Naive thymus-derived CD4-positive, alpha-beta T cell (primary cell): ENCODE measurements around the gene MIER2. TPM values are rescaled to one million over a fixed set of nuclear protein-coding genes. Genes with fewer than 3 reads are reported as not detected.
"Not testable (repeated sequence)": the region's sequence is repeated elsewhere in the genome, so short reads cannot be mapped to it uniquely, and the experiment has no call there.

Source experiments
- ATAC-seq: fragments of 150-1000 bp; cut with Tn5 transposase; 2 replicates; pipeline ENCODE4 v1.10.0; 2021; ENCODE audit warnings: mild to moderate bottlenecking, moderate library complexity
- CTCF ChIA-PET: fragments of 350-600 bp; sonication (Branson Sonifier 250); formaldehyde crosslinking; loops from one replicate; lab custom pipeline; 2021; ENCODE audit warnings: antibody characterized with exemption; lab: Charles Lee
- POLR2A ChIA-PET: fragments of 350-600 bp; sonication (Branson Sonifier 250); formaldehyde crosslinking; loops from one replicate; lab custom pipeline; 2021; ENCODE audit warnings: antibody characterized with exemption, inconsistent platforms; lab: Charles Lee
- DNase-seq, 9 donors: peaks; one replicate each; pipeline versions ENCODE4 v3.0.0 to v3.0.0-alpha.2; 2020 to 2022; ENCODE audit warnings: mixed read lengths in 1 of 9
- H3K27ac ChIP-seq: one replicate; pipeline ENCODE4 v1.7.0; 2013; ENCODE audit warnings: mild to moderate bottlenecking, low read depth, low read length, moderate library complexity
- H3K27me3 ChIP-seq, 2 donors: one replicate each; pipeline ENCODE4 v1.7.0; 2013; ENCODE audit warnings: low read length in 2 of 2, mild to moderate bottlenecking in 2 of 2, moderate library complexity in 2 of 2; ENCODE audit not compliant: control insufficient read depth in 2 of 2, insufficient read depth in 2 of 2
- H3K36me3 ChIP-seq, 3 experiments: 1 replicate in 2 of 3; 2 replicates in 1 of 3; pipeline ENCODE4 v1.7.0; 2013; ENCODE audit warnings: low read length in 3 of 3, mild to moderate bottlenecking in 3 of 3, moderate library complexity in 1 of 3; ENCODE audit not compliant: insufficient read depth in 3 of 3, control insufficient read depth in 2 of 3
- H3K4me1 ChIP-seq, 2 donors: one replicate each; pipeline ENCODE4 v1.7.0; 2013; ENCODE audit warnings: low read length in 2 of 2, mild to moderate bottlenecking in 2 of 2, moderate library complexity in 1 of 2; ENCODE audit not compliant: control insufficient read depth in 2 of 2, insufficient read depth in 2 of 2
- H3K4me3 ChIP-seq: 2 replicates; pipeline ENCODE4 v1.7.0; 2013; ENCODE audit warnings: mild to moderate bottlenecking, low read length
- H3K9me3 ChIP-seq, 3 experiments: 1 replicate in 2 of 3; 2 replicates in 1 of 3; pipeline ENCODE4 v1.7.0; 2013; ENCODE audit warnings: low read length in 3 of 3; ENCODE audit not compliant: control insufficient read depth in 2 of 3
- H3K27ac Mint-ChIP-seq, 9 donors: one replicate each; pipeline ENCODE4 v1.8.0; 2020 to 2022; ENCODE audit warnings: mixed read lengths in 9 of 9, mild to moderate bottlenecking in 8 of 9, moderate library complexity in 5 of 9, inconsistent platforms in 2 of 9
- H3K27me3 Mint-ChIP-seq, 5 donors: one replicate each; pipeline ENCODE4 v1.8.0; 2021 to 2022; ENCODE audit warnings: mixed read lengths in 5 of 5, mild to moderate bottlenecking in 1 of 5
- H3K36me3 Mint-ChIP-seq, 5 donors: one replicate each; pipeline ENCODE4 v1.8.0; 2020 to 2022; ENCODE audit warnings: mixed read lengths in 5 of 5, mild to moderate bottlenecking in 3 of 5, inconsistent platforms in 1 of 5
- H3K4me1 Mint-ChIP-seq, 7 donors: one replicate each; pipeline ENCODE4 v1.8.0; 2020 to 2022; ENCODE audit warnings: mixed read lengths in 7 of 7, mild to moderate bottlenecking in 3 of 7, inconsistent platforms in 1 of 7
- H3K4me3 Mint-ChIP-seq, 10 donors: one replicate each; pipeline ENCODE4 v1.8.0; 2020 to 2022; ENCODE audit warnings: mild to moderate bottlenecking in 10 of 10, mixed read lengths in 10 of 10, moderate library complexity in 6 of 10, inconsistent platforms in 2 of 10
- H3K9me3 Mint-ChIP-seq, 11 donors: one replicate each; pipeline ENCODE4 v1.8.0; 2020 to 2022; ENCODE audit warnings: mixed read lengths in 11 of 11, mild to moderate bottlenecking in 4 of 11, inconsistent platforms in 1 of 11, moderate library complexity in 1 of 11
- intact Hi-C, 2 donors: fragments of 100-400 bp; cut with micrococcal nuclease; formaldehyde crosslinking; loops; one replicate each; pipeline ENCODE4 v1.15.1; 2023
- polyA plus RNA-seq, 2 donors: library from polyadenylated mRNA; unstranded; fragments of 300-500 nt; fragmentation: Illumina TruSeq; gene quantifications; one replicate each; pipeline ENCODE4 v1.2.3, GENCODE V29; 2021
- total RNA-seq, 6 experiments: library from RNA in 5 of 6; stranded (reverse) in 5 of 6; gene quantifications; 1 replicate in 5 of 6; 2 replicates in 1 of 6; pipeline ENCODE4 v1.2.3 and lab custom pipeline; 2021 to 2026

MIER2 gene
- total and polyA plus RNA-seq, 7 experiments from 2014 or later, result 3.9 to 24.6 (median 16.4) TPM

GRCh38 chr19:270766-271318 is 73.8 kb downstream of the MIER2 start:
- H3K4me3 ChIP-seq, H3K27ac Mint-ChIP-seq, H3K9me3 ChIP-seq, H3K36me3 Mint-ChIP-seq, H3K4me3 Mint-ChIP-seq, H3K9me3 Mint-ChIP-seq, DNase-seq, CTCF ChIA-PET, H3K27me3 ChIP-seq, H3K36me3 ChIP-seq, intact Hi-C loops, H3K27ac ChIP-seq, ATAC-seq, H3K4me1 ChIP-seq, POLR2A ChIA-PET: not testable (repeated sequence)
- Mint-ChIP-seq H3K27me3 (peaks cover 35 to 64% (median 42%) of the 10 kb centered on the region in 5 donors), H3K4me1 (peaks cover 3 to 12% (median 9%) of the 10 kb centered on the region in 7 donors)

- H3K27me3 Mint-ChIP-seq, result peaks cover 43 to 67% (median 52%) of the 10 kb centered on the region in 5 donors
Observed at GRCh38 chr19:269241-269640, 75.4 kb downstream of the MIER2 start.

GRCh38 chr19:262125-262524 is 82.5 kb downstream of the MIER2 start:
- Histone ChIP-seq H3K27ac (no peak overlapping the region), H3K4me3 (no peak overlapping the region), H3K36me3 (no peaks in the 10 kb centered on the region), H3K9me3 (no peaks in the 10 kb centered on the region), H3K27me3 (no peaks in the 10 kb centered on the region), H3K4me1 (no peaks in the 10 kb centered on the region)
- ChIA-PET CTCF (no interaction called here), POLR2A (no interaction called here)
- H3K4me3 Mint-ChIP-seq, result peak overlapping the region in 1 of 10 donors; percentile 27
- intact Hi-C loops, result no loop called here
- DNase-seq (no peak), ATAC-seq (no peak)
- H3K27ac Mint-ChIP-seq, result peak overlapping the region in 1 of 9 donors; percentile 52
- peaks cover 0 to 2% (median 0%) of the 10 kb centered on the region in 11 donors for H3K9me3 Mint-ChIP-seq
- H3K27me3 Mint-ChIP-seq, result peaks cover 29 to 60% (median 37%) of the 10 kb centered on the region in 5 donors
- no peaks in the 10 kb centered on the region for H3K36me3 Mint-ChIP-seq
- H3K4me1 Mint-ChIP-seq, result peaks cover 0 to 15% (median 7%) of the 10 kb centered on the region in 7 donors

More at GRCh38 chr19:269241-269640, 75.4 kb downstream of the MIER2 start:
- Histone ChIP-seq H3K4me3 (no peak overlapping the region), H3K4me1 (no peaks in the 10 kb centered on the region), H3K9me3 (no peaks in the 10 kb centered on the region), H3K36me3 (no peaks in the 10 kb centered on the region), H3K27me3 (no peaks in the 10 kb centered on the region), H3K27ac (no peak overlapping the region)
- H3K27ac Mint-ChIP-seq, result no peak overlapping the region
- peaks cover 3 to 12% (median 9%) of the 10 kb centered on the region in 7 donors for H3K4me1 Mint-ChIP-seq
- no peaks in the 10 kb centered on the region for H3K36me3 Mint-ChIP-seq
- CTCF ChIA-PET, result no interaction called here
- DNase-seq, result no peak
- no peaks in the 10 kb centered on the region for H3K9me3 Mint-ChIP-seq
- H3K4me3 Mint-ChIP-seq, result no peak overlapping the region
- POLR2A ChIA-PET, result no interaction called here
- intact Hi-C loops, result no loop called here
- ATAC-seq, result no peak

- H3K9me3 ChIP-seq, H3K4me1 ChIP-seq, H3K27ac ChIP-seq, intact Hi-C loops, H3K27ac Mint-ChIP-seq, ATAC-seq, H3K36me3 ChIP-seq, H3K27me3 ChIP-seq, DNase-seq, H3K4me3 ChIP-seq, CTCF ChIA-PET, H3K36me3 Mint-ChIP-seq, H3K4me1 Mint-ChIP-seq, H3K9me3 Mint-ChIP-seq, H3K4me3 Mint-ChIP-seq, POLR2A ChIA-PET: not testable (repeated sequence)
- H3K27me3 Mint-ChIP-seq, result peaks cover 34 to 53% (median 41%) of the 10 kb centered on the region in 5 donors
Observed at GRCh38 chr19:256804-257203, 87.8 kb downstream of the MIER2 start.

Other genes starting within 250 kb of the MIER2 start
- gene OR4F17, start 237.7 kb downstream of the MIER2 start, total RNA-seq, result not detected
- not detected for gene OR4F17, start 237.7 kb downstream of the MIER2 start, polyA plus RNA-seq
- gene PLPP2, start 53.4 kb downstream of the MIER2 start, total RNA-seq, result under 1 TPM in 1 of 5 experiments, not detected in 4; 0.24 TPM
- gene PLPP2, start 53.4 kb downstream of the MIER2 start, polyA plus RNA-seq, result not detected
- not detected for gene C2CD4C, start 64.4 kb upstream of the MIER2 start, total RNA-seq
- gene C2CD4C, start 64.4 kb upstream of the MIER2 start, polyA plus RNA-seq, result not detected
- gene SHC2, start 116.2 kb upstream of the MIER2 start, total RNA-seq, result 1 to 10 TPM in 2 of 5 experiments, under 1 TPM in 1, not detected in 2; 0.82 to 2.3 (median 2.1) TPM
- gene SHC2, start 116.2 kb upstream of the MIER2 start, polyA plus RNA-seq, result not detected
- 1 to 10 TPM in 2 of 5 experiments, under 1 TPM in 2, not detected in 1; 0.24 to 1.8 (median 0.83) TPM for gene MADCAM1, start 151.7 kb upstream of the MIER2 start, total RNA-seq
- under 1 TPM in 1 of 2 donors, not detected in 1; 0.12 TPM for gene MADCAM1, start 151.7 kb upstream of the MIER2 start, polyA plus RNA-seq
- 10 to 100 TPM; 21.6 to 34.5 (median 22.7) TPM for gene TPGS1, start 162.7 kb upstream of the MIER2 start, total RNA-seq
- gene TPGS1, start 162.7 kb upstream of the MIER2 start, polyA plus RNA-seq, result 10 to 100 TPM; 24.2 to 36.4 TPM
- 10 to 100 TPM; 39.0 to 47.3 (median 45.8) TPM for gene CDC34, start 187.0 kb upstream of the MIER2 start, total RNA-seq
- 10 to 100 TPM; 20.4 to 41.4 TPM for gene CDC34, start 187.0 kb upstream of the MIER2 start, polyA plus RNA-seq
- 10 to 100 TPM; 30.0 to 81.4 (median 67.8) TPM for gene GZMM, start 199.3 kb upstream of the MIER2 start, total RNA-seq
- gene GZMM, start 199.3 kb upstream of the MIER2 start, polyA plus RNA-seq, result 100 to 1,000 TPM; 138 to 181 TPM
- 100 to 1,000 TPM; 109 to 247 (median 120) TPM for gene BSG, start 227.8 kb upstream of the MIER2 start, total RNA-seq
- gene BSG, start 227.8 kb upstream of the MIER2 start, polyA plus RNA-seq, result 100 to 1,000 TPM; 246 to 349 TPM
- gene HCN2, start 245.1 kb upstream of the MIER2 start, total RNA-seq, result 1 to 10 TPM in 4 of 5 experiments, under 1 TPM in 1; 0.93 to 2.6 (median 2.2) TPM
- not detected for gene HCN2, start 245.1 kb upstream of the MIER2 start, polyA plus RNA-seq